HG03025 (cell line): ENCODE data around the gene TMEM221.

Source experiments
- ATAC-seq: cut with Tn5 transposase; IDR thresholded peaks from one replicate; pipeline ENCODE4 v1.9.1; 2021; ENCODE audit warnings: mild to moderate bottlenecking, moderate library complexity; ENCODE audit not compliant: unreplicated experiment, low FRiP score

TMEM221 gene

DNA sequence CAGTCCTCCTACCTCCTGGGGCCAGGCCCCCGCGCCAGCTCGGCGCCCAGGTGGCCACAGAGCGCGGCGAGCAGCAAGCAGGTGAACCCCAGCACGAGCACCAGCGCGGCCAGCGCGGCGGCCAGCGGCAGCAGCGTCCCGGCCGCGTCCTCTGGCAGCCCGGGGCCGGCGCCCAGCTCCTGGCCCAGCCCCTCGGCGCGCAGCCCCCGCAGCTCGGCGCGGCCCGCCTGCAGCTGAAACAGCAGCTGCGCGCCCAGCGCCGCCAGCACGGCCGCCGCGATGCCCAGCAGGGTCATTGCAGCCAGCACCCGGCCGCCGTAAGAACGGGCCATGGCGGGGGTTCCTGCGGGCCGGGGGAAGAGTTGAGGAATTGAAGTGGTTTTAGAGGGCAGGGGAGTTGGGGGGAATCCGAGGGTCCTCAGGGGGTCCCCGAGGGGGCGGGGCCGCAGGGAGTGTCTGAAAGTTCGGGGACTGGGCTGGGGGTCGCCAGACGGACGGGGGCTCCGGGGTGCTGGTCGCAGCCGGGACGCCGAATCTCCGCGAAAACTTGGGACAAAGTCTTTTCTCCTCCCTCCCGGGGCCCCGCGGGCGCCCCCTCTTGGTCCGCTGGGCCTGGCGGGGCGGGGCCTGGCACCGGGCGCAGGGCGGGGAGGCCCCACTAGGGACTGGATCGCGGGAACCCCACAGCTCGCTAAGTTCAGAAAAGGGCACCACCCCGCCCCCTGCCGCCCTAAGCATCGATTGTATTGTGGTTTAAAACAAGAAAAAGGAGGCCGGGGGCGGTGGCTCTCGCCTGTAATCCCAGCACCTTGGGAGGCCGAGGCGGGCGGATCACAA is at the start of gene TMEM221:
Gene TMEM221 (minus strand): TSS at position 538 of the 837 bp plus-strand sequence. CDS start 206 bp downstream, at position 332.
- no peak for ATAC-seq

DNA sequence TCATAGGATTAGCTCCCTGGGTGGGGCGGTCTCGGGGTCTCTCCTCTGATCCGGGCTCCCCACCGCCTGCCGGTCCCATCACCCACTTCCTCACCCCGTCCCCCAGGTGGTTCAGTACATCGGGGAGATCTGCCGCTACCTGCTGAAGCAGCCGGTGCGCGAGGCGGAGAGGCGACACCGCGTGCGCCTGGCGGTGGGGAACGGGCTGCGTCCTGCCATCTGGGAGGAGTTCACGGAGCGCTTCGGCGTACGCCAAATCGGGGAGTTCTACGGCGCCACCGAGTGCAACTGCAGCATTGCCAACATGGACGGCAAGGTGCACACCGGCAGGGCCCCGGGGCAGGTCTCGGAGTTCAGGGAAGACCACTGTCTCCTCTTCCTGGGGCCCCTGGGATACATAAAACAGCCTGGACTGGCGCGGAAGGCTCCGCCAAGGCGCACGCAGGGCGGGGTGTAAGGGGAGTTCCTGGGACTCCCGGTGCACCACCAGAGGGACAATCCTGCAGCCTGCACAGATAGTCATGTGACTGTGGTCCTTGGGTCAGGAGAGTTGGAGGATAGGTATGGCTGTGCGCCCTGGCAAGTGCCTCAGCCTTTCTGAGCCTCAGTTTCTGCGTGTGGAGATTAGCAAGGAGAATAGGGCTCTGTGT is 48.8 kb upstream of the TMEM221 start:
- ATAC-seq = no peak

DNA sequence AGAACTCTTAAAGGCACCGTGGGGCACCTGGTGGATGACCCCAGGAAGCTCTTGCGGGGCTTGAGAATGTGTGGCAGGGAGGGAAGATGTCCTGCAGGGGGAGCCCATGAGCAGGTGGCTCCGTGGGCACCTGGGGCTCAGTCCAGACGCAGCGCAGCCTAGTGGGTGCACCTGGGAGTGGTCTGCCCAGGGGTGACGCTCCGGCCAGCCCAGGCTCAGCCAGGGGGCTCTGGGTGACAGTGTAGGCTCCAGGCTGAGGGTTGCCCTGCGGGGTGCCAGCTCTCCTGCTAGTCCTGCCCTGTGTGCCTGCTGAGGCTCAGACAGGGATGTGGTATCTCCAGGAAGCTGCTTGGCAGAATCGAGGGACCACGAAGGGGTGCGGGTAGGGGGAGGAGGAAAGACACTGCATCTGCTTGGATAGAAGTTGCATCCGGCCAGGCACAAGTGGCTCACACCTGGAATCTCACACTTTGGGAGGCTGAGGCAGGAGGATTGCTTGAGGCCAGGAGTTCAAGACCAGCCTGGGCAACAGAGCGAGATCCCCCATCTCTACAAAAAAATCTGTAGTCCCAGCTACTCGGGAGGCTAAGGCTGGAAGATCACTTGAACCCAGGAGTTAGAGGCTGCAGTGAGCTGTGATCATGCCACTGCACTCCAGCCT is 48.0 kb upstream of the TMEM221 start:
- no peak for ATAC-seq

DNA sequence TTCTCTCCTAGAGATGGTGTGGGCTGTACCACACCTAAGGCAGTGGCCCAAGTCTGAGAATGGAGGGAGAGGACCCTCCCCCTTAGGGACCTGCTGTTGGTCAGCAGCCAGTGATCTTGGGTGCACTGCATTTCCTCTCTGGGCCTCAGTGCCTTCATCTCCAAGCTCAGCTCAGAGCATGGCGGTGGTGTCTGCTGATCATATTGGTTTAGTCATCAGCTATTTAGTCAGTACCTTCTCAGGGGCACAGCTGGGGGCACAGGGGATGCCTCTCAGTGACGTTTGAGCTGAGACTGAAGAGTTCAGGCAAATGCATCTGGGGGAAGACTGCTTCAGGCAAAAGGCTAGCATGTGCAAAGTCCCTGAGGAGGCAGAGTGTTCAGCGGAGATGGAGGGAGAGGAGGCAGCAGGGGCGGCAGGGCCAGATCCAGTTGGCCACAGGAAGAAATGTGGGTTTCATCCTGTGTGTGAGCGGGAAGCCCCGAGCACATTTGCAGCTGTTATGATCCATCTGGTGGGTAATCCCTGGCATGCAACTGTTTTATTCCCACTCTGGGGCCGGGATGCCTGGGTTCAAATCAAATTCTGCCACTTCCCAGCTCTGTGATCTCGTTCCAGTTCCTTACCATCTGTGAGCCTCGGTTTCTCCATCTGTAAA is 47.3 kb upstream of the TMEM221 start:
- no peak for ATAC-seq

DNA sequence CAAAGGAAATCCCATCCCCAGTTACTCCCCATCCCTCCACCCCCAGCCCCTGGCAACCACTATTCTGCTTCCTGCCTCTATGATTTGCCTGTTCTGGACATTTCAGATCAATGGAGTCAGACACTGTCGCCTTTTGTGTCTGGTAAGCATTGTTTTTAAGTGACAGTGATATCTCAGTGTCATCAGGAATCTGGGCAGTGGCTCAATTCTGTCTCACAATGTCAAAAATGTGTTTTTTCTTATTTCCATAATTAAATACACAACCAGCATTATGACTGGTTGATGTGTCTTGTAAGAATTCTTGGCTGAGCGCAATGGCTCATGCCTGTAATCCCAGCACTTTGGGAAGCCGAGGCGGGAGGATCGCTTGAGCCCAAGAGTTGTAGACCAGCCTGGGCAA is 42.8 kb upstream of the TMEM221 start:
- ATAC-seq = no peak

DNA sequence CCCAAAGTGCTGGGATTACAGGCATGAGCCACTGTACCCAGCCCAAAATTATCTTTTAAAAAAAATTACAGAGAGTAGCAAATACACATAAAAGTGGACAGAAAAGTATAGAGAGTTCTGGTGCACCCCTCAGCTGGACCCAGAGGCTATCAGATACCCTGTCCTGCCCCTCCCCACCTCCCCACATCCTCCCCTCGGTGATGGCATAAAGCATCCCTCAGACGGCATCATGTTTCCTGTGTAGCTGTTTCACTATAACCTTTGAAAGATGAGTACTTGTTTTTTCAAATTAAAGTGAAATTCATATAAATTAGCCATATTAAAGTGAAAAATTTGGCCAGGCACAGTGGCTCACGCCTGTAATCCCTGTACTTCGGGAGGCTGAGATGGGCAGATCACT is 41.9 kb upstream of the TMEM221 start:
- ATAC-seq = no peak

DNA sequence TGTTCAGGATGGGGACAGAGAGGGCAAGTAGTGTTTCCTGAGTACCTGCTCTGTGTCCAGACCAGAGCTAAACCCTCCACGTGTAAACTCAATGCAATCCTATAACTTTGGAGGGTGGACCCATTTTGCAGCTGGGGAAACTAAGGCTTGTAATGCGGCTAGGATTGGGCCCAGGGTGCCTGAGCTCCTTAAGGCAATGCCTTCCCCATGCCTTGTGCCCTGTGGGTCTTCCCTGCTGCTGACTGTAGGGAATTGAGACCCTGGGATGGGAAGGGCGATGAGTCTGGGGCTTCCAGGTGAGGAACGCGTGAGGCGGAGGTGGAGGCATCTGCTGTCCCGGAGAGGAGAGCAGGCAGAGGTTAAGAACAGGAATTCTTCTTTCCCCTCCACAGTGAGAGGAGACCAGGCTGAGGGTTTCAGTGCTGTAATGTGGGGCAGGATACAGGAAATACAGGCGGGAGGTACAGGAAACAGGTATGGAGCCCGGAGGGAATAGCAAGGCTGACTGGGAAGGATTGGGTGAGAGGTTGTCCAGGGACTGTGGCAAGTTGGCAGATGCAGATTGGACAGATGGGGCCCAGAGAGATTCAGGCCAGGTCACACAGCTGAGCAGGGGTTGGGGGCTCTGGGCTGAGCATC is 41.0 kb upstream of the TMEM221 start:
- ATAC-seq = no peak

DNA sequence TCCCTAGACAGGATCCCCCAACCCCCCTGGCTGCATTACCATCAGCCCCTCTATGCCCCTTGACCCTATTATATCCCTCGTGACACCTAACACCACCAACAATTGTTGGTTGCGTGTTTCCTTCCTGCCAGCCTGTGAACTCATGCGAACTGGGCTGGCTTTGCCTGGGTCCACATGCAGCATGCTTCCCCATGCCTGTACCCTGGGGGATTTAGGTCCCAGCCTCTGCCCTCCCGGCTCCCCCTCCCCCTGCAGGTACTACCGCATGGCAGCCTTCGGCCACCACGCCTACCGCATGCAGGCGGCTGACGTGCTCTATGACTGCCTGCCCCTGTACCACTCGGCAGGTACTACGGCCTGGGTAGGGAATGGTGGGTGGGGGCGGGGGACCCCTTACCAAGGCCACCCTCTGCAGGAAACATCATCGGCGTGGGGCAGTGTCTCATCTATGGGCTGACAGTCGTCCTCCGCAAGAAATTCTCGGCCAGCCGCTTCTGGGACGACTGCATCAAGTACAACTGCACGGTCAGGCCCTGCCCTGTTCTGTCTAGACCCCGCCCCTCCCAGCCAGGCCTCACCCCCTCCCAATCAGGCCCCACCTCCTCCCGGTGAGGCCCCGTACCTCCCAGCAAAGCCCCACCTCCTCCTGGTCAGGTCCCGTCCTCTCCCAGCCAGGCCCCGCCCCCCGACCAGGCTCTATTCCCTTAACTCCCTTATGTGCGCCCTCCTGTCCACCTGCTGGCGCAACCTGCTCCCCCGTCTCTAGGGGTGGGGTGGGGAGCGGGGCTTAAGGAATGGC is 40.3 kb upstream of the TMEM221 start:
- no peak for ATAC-seq

DNA sequence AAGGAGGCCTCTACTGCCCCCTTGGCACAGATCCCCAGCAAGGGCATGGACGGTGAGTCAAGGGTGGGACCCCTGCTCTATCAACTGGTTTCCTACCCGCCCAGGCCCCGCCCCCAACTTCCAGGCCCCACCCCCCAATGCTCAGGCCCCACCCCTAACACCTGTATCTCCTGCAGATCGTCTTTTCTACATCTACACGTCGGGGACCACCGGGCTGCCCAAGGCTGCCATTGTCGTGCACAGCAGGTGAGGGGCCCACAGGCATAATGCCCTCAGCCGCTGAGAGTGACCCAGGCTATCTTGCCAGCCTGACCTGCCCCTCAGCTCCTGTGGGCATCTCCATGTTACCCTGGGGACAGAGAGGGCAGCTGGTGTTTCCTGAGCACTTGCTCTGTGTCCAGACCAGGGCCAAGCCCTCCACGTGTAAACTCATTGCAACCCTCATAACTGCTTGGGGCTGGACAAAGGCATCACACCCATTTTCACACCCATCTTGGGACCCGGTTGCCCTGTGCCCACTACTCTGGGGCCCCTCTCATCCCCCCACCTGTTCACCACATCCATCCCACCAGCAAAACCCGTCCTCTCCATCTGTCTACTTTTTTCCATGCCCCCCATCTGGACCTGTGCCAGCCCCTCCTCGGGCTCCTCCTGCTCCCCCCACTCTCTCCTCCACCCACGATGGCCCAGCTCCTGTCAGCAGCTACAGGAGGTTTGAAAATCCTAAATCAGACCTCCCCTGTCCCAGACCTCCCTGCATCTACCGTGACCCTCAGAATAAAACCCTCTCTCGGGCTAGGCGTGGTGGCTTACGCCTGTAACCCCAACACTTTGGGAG is 39.0 kb upstream of the TMEM221 start:
- ATAC-seq = no peak

DNA sequence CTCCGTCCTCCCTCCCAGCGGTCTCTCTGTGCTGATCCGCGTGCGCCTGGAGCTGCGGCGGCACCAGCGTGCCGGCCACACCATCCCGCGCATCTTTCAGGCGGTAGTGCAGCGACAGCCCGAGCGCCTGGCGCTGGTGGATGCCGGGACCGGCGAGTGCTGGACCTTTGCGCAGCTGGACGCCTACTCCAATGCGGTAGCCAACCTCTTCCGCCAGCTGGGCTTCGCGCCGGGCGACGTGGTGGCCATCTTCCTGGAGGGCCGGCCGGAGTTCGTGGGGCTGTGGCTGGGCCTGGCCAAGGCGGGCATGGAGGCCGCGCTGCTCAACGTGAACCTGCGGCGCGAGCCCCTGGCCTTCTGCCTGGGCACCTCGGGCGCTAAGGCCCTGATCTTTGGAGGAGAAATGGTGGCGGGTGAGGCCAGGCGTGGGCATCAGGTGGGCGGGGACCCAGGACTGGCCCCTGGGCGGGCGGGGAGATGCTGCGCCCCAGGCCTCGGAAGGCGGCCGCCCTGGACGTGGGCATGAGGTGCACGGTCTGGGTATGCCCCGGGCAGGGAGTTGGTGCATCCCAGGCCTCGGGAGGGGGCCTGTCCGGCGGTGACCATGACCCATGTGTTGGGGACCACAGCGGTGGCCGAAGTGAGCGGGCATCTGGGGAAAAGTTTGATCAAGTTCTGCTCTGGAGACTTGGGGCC is 38.2 kb upstream of the TMEM221 start:
- ATAC-seq = no peak

DNA sequence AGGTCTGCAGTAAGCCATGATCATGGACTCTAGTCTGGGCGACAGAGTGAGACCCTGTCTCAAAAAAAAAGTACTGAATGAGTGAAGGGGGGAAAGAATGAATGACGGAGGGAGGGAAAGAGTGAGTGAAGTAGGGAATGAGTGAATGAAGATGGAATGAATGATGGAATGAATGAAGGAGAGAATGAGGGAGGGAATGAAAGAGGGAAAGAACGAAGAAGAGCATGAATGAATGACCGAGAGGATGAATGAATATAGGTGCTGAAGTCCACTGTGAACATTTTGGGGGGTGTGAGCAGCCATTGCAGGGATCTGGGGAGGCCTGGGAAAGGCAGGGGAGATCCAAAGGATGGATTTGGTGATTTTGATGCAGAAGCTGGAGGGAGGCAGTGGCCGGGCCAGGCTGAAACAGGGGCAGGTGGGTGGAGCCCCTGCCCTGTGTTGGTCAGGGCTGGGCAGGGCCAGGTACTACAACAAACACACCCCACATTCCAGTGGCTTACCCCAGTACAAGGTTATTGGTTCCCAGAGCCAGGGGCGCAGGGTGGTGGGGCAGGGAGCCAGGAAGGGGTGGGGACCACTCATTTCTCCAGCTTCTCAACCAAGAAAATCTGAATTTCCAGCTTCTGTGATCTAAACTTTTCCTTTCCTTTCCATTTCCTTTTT is 36.2 kb upstream of the TMEM221 start:
- ATAC-seq = no peak

DNA sequence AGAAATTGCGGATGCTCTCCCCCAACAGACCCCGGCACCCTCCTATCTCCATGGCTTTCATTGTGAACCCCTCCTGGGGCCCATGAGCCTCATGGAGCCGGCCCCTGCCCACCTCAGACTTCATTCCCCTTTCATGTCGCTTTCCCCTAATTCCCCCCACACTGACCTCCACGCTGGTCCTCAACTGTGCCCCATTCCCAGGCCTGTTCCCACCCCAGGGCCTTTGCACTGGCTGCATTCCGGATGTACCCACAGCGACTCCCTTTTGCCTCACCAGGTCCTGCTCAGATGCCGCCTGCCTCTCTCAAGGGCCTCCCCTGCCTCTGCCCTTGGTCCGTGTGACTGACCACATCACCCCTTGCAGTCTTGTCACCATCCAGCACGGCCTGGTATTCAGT is 35.1 kb upstream of the TMEM221 start:
- no peak for ATAC-seq

DNA sequence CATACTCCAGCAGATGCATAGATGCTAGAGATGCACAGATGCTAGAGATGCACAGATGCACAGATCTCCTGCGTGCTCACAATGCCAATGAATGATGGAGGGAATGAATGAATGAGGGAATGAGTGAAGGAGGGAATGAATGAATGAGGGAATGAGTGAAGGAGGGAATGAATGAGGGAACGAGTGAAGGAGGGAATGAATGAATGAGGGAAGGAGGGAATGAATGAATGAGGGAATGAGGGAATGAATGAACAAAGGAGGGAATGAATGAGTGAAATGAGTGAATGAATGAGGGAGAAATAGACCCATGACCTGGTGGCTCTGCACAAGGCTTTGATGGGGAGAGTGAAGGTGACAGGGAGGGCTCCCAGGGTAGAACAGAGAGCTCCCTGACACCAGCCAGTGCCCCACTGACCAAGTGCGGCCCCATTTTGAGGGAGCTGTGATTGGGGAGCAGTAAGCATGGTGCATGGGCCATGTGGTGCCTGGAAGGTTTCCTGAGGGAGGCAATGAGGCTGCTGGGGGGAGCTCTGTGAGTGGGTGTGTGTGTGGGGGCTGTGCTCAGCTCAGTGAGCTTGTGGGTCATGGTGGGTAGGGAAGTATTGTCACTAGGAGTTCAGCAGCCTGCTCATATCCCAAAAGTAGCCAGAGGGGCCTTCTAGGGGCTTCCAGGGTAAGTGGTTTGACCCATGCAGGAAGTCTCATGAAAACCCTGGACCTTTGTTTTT is 34.6 kb upstream of the TMEM221 start:
- no peak for ATAC-seq

DNA sequence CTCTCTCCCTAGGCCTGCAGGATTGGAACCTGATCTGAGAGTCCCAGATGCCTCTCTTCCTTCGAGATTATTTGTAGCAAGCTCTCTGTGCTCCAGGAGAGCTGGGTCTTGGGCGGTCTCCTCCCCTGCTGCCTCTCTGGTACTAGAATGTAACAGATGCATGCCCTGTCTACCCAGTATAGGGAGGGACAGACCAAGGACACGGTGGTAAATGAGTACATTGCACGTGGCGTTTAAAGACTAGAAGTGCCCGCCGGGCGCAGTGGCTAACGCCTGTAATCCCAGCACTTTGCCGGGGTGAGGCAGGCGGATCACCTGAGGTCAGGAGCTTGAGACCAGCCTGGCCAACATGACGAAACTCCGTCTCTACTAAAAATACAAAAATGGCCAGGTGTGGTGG is 33.5 kb upstream of the TMEM221 start:
- ATAC-seq = no peak

DNA sequence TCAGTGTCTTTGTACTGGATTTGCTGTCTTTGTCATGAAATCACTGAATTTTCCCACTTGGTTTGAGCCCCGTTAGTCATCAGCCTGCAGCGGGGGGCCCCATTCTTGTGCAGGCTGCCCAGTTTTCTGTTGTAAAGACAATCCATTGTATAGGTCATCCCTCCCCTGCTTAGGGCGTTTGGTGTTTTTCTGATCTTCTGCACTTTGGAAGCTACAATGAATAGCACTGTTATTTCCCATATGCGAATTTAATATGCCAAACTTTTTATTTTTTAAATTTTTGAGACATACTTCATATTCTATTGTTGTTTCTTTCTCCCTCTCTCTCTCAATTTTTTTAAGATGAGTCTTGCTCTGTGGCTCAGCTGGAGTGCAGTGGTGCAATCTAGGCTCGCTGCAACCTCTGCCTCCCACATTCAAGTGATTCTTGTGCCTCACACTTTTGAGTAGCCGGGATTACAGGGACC is 30.9 kb upstream of the TMEM221 start:
- no peak for ATAC-seq

DNA sequence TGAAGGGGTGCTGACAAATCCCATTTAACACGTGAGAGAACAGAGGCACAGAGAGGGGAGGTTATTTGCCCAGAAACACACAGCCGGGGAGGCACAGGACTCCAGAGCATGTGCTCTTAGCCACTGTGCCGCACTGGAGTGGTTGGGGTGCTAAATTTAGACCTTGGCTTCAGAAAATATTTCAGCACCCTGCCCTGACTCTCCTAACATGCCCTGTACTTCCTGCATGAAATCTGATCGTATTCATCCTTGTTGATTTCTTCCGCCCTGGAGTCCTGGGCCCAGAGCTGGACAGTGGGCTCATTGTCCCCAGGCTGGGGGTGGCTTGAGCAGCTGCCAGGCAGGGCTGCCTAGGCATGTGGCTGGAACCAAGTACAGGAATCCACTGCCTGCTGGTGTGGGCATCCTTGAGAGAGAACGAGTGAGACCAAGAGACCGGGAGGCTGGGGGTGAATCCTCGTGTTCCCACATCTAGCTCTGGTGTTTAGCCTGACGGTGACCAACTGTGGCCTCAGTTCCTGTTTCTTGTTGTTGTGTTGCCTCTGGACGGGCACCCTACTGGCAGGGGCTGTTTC is 27.2 kb upstream of the TMEM221 start:
- no peak for ATAC-seq
